GM20000 (cell line): Measurements from ENCODE around the gene TOMM40.
A peak's percentile ranks its signal among the peaks of the same experiment; 100 is the strongest.

Experiments
- DNase-seq: peaks from one replicate; pipeline ENCODE4 v3.0.0; 2012; ENCODE audit warnings: low spot score
- TF ChIP-seq, protein P1 (sequence below): IDR thresholded peaks from 2 replicates; pipeline ENCODE4 v1.5.1; 2012; ENCODE audit warnings: mild to moderate bottlenecking, control low read depth; ENCODE audit errors: extremely low read depth, missing control alignments

TOMM40 gene

DNA sequence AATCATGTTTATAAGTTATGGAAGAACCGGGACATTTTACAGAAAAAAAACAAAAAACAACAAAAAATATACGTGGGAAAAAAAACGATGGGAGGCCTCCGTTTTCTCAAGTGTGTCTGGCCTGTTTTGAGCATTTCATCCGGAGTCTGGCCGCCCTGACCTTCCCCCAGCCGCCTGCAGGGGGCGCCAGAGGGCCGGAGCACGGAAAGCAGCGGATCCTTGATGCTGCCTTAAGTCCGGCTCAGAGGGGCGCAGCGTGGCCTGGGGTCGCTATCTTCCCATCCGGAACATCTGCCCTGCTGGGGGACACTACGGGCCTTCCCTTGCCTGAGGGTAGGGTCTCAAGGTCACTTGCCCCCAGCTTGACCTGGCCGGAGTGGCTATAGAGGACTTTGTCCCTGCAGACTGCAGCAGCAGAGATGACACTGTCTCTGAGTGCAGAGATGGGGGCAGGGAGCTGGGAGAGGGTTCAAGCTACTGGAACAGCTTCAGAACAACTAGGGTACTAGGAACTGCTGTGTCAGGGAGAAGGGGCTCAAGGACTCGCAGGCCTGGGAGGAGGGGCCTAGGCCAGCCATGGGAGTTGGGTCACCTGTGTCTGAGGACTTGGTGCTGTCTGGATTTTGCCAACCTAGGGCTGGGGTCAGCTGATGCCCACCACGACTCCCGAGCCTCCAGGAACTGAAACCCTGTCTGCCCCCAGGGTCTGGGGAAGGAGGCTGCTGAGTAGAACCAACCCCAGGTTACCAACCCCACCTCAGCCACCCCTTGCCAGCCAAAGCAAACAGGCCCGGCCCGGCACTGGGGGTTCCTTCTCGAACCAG lies 12.8 kb downstream of the TOMM40 start:
- DNase-seq, result peak; percentile 86
- TF ChIP-seq, protein P1, sequence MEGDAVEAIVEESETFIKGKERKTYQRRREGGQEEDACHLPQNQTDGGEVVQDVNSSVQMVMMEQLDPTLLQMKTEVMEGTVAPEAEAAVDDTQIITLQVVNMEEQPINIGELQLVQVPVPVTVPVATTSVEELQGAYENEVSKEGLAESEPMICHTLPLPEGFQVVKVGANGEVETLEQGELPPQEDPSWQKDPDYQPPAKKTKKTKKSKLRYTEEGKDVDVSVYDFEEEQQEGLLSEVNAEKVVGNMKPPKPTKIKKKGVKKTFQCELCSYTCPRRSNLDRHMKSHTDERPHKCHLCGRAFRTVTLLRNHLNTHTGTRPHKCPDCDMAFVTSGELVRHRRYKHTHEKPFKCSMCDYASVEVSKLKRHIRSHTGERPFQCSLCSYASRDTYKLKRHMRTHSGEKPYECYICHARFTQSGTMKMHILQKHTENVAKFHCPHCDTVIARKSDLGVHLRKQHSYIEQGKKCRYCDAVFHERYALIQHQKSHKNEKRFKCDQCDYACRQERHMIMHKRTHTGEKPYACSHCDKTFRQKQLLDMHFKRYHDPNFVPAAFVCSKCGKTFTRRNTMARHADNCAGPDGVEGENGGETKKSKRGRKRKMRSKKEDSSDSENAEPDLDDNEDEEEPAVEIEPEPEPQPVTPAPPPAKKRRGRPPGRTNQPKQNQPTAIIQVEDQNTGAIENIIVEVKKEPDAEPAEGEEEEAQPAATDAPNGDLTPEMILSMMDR, result peak; percentile 98

DNA sequence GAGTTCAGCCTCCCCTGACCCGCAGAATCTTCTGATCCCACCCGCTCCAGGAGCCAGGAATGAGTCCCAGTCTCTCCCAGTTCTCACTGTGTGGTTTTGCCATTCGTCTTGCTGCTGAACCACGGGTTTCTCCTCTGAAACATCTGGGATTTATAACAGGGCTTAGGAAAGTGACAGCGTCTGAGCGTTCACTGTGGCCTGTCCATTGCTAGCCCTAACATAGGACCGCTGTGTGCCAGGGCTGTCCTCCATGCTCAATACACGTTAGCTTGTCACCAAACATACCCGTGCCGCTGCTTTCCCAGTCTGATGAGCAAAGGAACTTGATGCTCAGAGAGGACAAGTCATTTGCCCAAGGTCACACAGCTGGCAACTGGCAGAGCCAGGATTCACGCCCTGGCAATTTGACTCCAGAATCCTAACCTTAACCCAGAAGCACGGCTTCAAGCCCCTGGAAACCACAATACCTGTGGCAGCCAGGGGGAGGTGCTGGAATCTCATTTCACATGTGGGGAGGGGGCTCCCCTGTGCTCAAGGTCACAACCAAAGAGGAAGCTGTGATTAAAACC lies 13.5 kb downstream of the TOMM40 start:
- TF ChIP-seq, protein P1, result no peak
- DNase-seq, result no peak

DNA sequence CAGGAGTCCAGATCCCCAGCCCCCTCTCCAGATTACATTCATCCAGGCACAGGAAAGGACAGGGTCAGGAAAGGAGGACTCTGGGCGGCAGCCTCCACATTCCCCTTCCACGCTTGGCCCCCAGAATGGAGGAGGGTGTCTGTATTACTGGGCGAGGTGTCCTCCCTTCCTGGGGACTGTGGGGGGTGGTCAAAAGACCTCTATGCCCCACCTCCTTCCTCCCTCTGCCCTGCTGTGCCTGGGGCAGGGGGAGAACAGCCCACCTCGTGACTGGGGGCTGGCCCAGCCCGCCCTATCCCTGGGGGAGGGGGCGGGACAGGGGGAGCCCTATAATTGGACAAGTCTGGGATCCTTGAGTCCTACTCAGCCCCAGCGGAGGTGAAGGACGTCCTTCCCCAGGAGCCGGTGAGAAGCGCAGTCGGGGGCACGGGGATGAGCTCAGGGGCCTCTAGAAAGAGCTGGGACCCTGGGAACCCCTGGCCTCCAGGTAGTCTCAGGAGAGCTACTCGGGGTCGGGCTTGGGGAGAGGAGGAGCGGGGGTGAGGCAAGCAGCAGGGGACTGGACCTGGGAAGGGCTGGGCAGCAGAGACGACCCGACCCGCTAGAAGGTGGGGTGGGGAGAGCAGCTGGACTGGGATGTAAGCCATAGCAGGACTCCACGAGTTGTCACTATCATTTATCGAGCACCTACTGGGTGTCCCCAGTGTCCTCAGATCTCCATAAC lies 14.5 kb downstream of the TOMM40 start, which contains the start of gene APOE:
APOE (plus strand) TSS at position 360 of the 724 bp plus-strand sequence. CDS start 829 bp downstream, outside the sequence.
- TF ChIP-seq, protein P1, result no peak

DNA sequence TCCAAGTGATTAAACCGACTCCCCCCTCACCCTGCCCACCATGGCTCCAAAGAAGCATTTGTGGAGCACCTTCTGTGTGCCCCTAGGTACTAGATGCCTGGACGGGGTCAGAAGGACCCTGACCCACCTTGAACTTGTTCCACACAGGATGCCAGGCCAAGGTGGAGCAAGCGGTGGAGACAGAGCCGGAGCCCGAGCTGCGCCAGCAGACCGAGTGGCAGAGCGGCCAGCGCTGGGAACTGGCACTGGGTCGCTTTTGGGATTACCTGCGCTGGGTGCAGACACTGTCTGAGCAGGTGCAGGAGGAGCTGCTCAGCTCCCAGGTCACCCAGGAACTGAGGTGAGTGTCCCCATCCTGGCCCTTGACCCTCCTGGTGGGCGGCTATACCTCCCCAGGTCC lies 16.6 kb downstream of the TOMM40 start:
- DNase-seq, result no peak
- TF ChIP-seq, protein P1, result no peak

More for the DNA sequence above, 14.5 kb downstream of the TOMM40 start, which contains the start of gene APOE:
- DNase-seq, result no peak

DNA sequence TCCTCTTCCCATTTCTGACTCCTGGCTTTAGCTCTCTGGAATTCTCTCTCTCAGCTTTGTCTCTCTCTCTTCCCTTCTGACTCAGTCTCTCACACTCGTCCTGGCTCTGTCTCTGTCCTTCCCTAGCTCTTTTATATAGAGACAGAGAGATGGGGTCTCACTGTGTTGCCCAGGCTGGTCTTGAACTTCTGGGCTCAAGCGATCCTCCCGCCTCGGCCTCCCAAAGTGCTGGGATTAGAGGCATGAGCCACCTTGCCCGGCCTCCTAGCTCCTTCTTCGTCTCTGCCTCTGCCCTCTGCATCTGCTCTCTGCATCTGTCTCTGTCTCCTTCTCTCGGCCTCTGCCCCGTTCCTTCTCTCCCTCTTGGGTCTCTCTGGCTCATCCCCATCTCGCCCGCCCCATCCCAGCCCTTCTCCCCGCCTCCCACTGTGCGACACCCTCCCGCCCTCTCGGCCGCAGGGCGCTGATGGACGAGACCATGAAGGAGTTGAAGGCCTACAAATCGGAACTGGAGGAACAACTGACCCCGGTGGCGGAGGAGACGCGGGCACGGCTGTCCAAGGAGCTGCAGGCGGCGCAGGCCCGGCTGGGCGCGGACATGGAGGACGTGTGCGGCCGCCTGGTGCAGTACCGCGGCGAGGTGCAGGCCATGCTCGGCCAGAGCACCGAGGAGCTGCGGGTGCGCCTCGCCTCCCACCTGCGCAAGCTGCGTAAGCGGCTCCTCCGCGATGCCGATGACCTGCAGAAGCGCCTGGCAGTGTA lies 17.2 kb downstream of the TOMM40 start:
- TF ChIP-seq, protein P1, result no peak
- no peak for DNase-seq

DNA sequence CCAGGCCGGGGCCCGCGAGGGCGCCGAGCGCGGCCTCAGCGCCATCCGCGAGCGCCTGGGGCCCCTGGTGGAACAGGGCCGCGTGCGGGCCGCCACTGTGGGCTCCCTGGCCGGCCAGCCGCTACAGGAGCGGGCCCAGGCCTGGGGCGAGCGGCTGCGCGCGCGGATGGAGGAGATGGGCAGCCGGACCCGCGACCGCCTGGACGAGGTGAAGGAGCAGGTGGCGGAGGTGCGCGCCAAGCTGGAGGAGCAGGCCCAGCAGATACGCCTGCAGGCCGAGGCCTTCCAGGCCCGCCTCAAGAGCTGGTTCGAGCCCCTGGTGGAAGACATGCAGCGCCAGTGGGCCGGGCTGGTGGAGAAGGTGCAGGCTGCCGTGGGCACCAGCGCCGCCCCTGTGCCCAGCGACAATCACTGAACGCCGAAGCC lies 17.8 kb downstream of the TOMM40 start:
- TF ChIP-seq, protein P1, result no peak
- DNase-seq, result no peak
